ENCODE measurements around the gene RCOR2. TPM values are rescaled to one million over a fixed set of nuclear protein-coding genes. Genes with fewer than 3 reads are reported as not detected.
"Not testable (repeated sequence)": the region's sequence is repeated elsewhere in the genome, so short reads cannot be mapped to it uniquely, and the experiment has no call there.

RCOR2 gene
- total RNA-seq, result not detected

GRCh38 chr11:63916837-63917691 lies at the start of gene RCOR2:
Gene RCOR2 (minus strand): TSS chr11:63917164. CDS start chr11:63916456, 708 bp downstream.
- peak; percentile 32 for DNase-seq

- no peak for DNase-seq
Measured at GRCh38 chr11:63966444-63966843, 49.5 kb upstream of the RCOR2 start.

GRCh38 chr11:63963895-63964294 lies 46.9 kb upstream of the RCOR2 start:
- DNase-seq, result not testable (repeated sequence)

GRCh38 chr11:63961608-63962412 lies 44.8 kb upstream of the RCOR2 start:
- no peak for DNase-seq

GRCh38 chr11:63958008-63958407 lies 41.0 kb upstream of the RCOR2 start:
- DNase-seq, result no peak

GRCh38 chr11:63952570-63952969 lies 35.6 kb upstream of the RCOR2 start:
- no peak for DNase-seq

- no peak for DNase-seq
Measured at GRCh38 chr11:63951779-63952536, 35.0 kb upstream of the RCOR2 start.

- peak; percentile 37 for DNase-seq
Measured at GRCh38 chr11:63945477-63946163, 28.7 kb upstream of the RCOR2 start.

- DNase-seq, result no peak
Measured at GRCh38 chr11:63944987-63945386, 28.0 kb upstream of the RCOR2 start.

GRCh38 chr11:63942803-63943202 lies 25.8 kb upstream of the RCOR2 start:
- DNase-seq, result no peak

GRCh38 chr11:63941901-63942300 lies 24.9 kb upstream of the RCOR2 start:
- no peak for DNase-seq

GRCh38 chr11:63940786-63941185 lies 23.8 kb upstream of the RCOR2 start:
- DNase-seq, result no peak

- DNase-seq, result no peak
Measured at GRCh38 chr11:63939397-63939891, 22.5 kb upstream of the RCOR2 start.

- DNase-seq, result peak; percentile 92
Measured at GRCh38 chr11:63938479-63939396, 21.8 kb upstream of the RCOR2 start, which contains the start of gene NAA40. Gene NAA40 (plus strand): TSS chr11:63939002. CDS start chr11:63939097, 95 bp downstream.

- DNase-seq, result no peak
Measured at GRCh38 chr11:63937713-63938478, 20.9 kb upstream of the RCOR2 start.

GRCh38 chr11:63933459-63933858 lies 16.5 kb upstream of the RCOR2 start:
- DNase-seq, result no peak

- no peak for DNase-seq
Measured at GRCh38 chr11:63931876-63932275, 14.9 kb upstream of the RCOR2 start.

- no peak for DNase-seq
Measured at GRCh38 chr11:63931045-63931444, 14.1 kb upstream of the RCOR2 start.

- no peak for DNase-seq
Measured at GRCh38 chr11:63929616-63930015, 12.7 kb upstream of the RCOR2 start.

- DNase-seq, result no peak
Measured at GRCh38 chr11:63923319-63923718, 6.4 kb upstream of the RCOR2 start.

Measured in effector CD4-positive, alpha-beta T cell (primary cell).